HG03060 (cell line): ENCODE results near the gene VWA5B1.

ENCODE experiments used
- ATAC-seq: cut with Tn5 transposase; IDR thresholded peaks from one replicate; pipeline ENCODE4 v1.9.1; 2021; ENCODE audit warnings: low read depth, moderate number of reproducible peaks; ENCODE audit not compliant: unreplicated experiment

VWA5B1 gene

GRCh38 chr1:20379075-20379474, 88.4 kb downstream of the VWA5B1 start:
- ATAC-seq, result no peak

- ATAC-seq, result no peak
Observed at GRCh38 chr1:20380175-20380574, 89.5 kb downstream of the VWA5B1 start.

- no peak for ATAC-seq
Observed at GRCh38 chr1:20380616-20381035, 90.0 kb downstream of the VWA5B1 start.

GRCh38 chr1:20381045-20381641, 90.5 kb downstream of the VWA5B1 start:
- no peak for ATAC-seq

- no peak for ATAC-seq
Observed at GRCh38 chr1:20381961-20382360, 91.3 kb downstream of the VWA5B1 start.

- ATAC-seq, result no peak
Observed at GRCh38 chr1:20382711-20383110, 92.0 kb downstream of the VWA5B1 start.

GRCh38 chr1:20383631-20384030, 93.0 kb downstream of the VWA5B1 start:
- no peak for ATAC-seq

GRCh38 chr1:20385630-20386029, 95.0 kb downstream of the VWA5B1 start:
- no peak for ATAC-seq

GRCh38 chr1:20386323-20387081, 95.8 kb downstream of the VWA5B1 start:
- no peak for ATAC-seq

- no peak for ATAC-seq
Observed at GRCh38 chr1:20389571-20389970, 98.9 kb downstream of the VWA5B1 start.

- ATAC-seq, result no peak
Observed at GRCh38 chr1:20390589-20391331, 100.1 kb downstream of the VWA5B1 start.

GRCh38 chr1:20395255-20395654, 104.6 kb downstream of the VWA5B1 start:
- no peak for ATAC-seq

GRCh38 chr1:20398744-20399143, 108.1 kb downstream of the VWA5B1 start:
- ATAC-seq, result no peak

- ATAC-seq, result no peak
Observed at GRCh38 chr1:20399196-20399595, 108.5 kb downstream of the VWA5B1 start.

- no peak for ATAC-seq
Observed at GRCh38 chr1:20399606-20400180, 109.0 kb downstream of the VWA5B1 start.

GRCh38 chr1:20400341-20401177, 109.9 kb downstream of the VWA5B1 start:
- ATAC-seq, result no peak

GRCh38 chr1:20401405-20402010, 110.8 kb downstream of the VWA5B1 start:
- no peak for ATAC-seq

GRCh38 chr1:20402585-20403422, 112.1 kb downstream of the VWA5B1 start:
- no peak for ATAC-seq
